OCI-LY7 (cell line): ENCODE measurements around the gene ABCB1. TPM values are rescaled to one million over a fixed set of nuclear protein-coding genes. Genes with fewer than 3 reads are reported as not detected.

Source experiments
- BruUV-seq: library from RNA; stranded (reverse); fragments of 400-500 nt; replicated peaks from 2 replicates; lab custom pipeline; 2021; lab: Mats Ljungman, UMichigan
- CTCF ChIA-PET: fragments of 300-600 bp; sonication (Branson Sonifier 250); formaldehyde crosslinking; loops from one replicate; lab custom pipeline; 2022; ENCODE audit warnings: antibody characterized with exemption; ENCODE audit not compliant: unreplicated experiment; lab: Charles Lee
- POLR2A ChIA-PET: fragments of 300-600 bp; sonication (Branson Sonifier 250); formaldehyde crosslinking; loops from one replicate; lab custom pipeline; 2022; ENCODE audit warnings: antibody characterized with exemption; lab: Charles Lee
- DNase-seq: peaks from one replicate; pipeline ENCODE4 v3.0.0-alpha.2; 2015; ENCODE audit warnings: low spot score
- H2AFZ ChIP-seq: fragments of 200-600 bp; sonication (generic), shearing (Covaris generic); 2 replicates; pipeline ENCODE4 v1.6.1; 2014; ENCODE audit warnings: mild to moderate bottlenecking, antibody characterized with exemption, low read length, moderate library complexity
- H3K27ac ChIP-seq: fragments of 200-600 bp; sonication (generic); 2 replicates; pipeline ENCODE4 v1.5.1; 2014; ENCODE audit warnings: mixed run types, low read depth, mild to moderate bottlenecking, moderate library complexity, low read length, inconsistent platforms; ENCODE audit not compliant: poor library complexity, severe bottlenecking
- H3K36me3 ChIP-seq: fragments of 200-600 bp; sonication (generic); 2 replicates; pipeline ENCODE4 v1.6.1; 2014; ENCODE audit warnings: mild to moderate bottlenecking, antibody characterized with exemption, low read length, moderate library complexity, mixed read lengths; ENCODE audit not compliant: insufficient read depth
- H3K4me1 ChIP-seq: fragments of 200-600 bp; sonication (generic); 2 replicates; pipeline ENCODE4 v1.5.1; 2014; ENCODE audit warnings: mild to moderate bottlenecking, low read length; ENCODE audit not compliant: insufficient read depth, poor library complexity, severe bottlenecking
- H3K4me2 ChIP-seq: fragments of 200-600 bp; sonication (generic); 2 replicates; pipeline ENCODE4 v1.6.1; 2014; ENCODE audit warnings: mild to moderate bottlenecking, low read length
- H3K4me3 ChIP-seq: fragments of 200-600 bp; sonication (generic); 2 replicates; pipeline ENCODE4 v1.5.1; 2014; ENCODE audit warnings: mild to moderate bottlenecking, low read depth, low read length; ENCODE audit not compliant: poor library complexity, severe bottlenecking
- H3K79me2 ChIP-seq: fragments of 200-600 bp; sonication (generic); 2 replicates; pipeline ENCODE4 v1.6.1; 2016; ENCODE audit warnings: low read depth, mild to moderate bottlenecking, low read length, moderate library complexity, mixed read lengths; ENCODE audit not compliant: insufficient read depth
- H3K9me2 ChIP-seq: fragments of 200-600 bp; sonication (generic); 2 replicates; pipeline ENCODE4 v1.6.1; 2016; ENCODE audit warnings: mild to moderate bottlenecking, low read length, mixed read lengths; ENCODE audit not compliant: insufficient read depth
- H3K9me3 ChIP-seq: fragments of 200-600 bp; sonication (generic); 2 replicates; pipeline ENCODE4 v1.6.1; 2014; ENCODE audit warnings: mild to moderate bottlenecking, mixed run types, low read length, mixed read lengths
- H4K20me1 ChIP-seq: fragments of 200-600 bp; sonication (generic); 2 replicates; pipeline ENCODE4 v1.6.1; 2014; ENCODE audit warnings: mild to moderate bottlenecking, antibody characterized with exemption, low read length, moderate library complexity, mixed read lengths; ENCODE audit not compliant: insufficient read depth
- EZH2phosphoT487 ChIP-seq: fragments of 200-600 bp; sonication (generic); IDR thresholded peaks from 2 replicates; pipeline ENCODE4 v1.6.1; 2018; ENCODE audit warnings: low read depth, borderline replicate concordance, mild to moderate bottlenecking, mixed run types, antibody characterized with exemption, low read length, moderate library complexity, mixed read lengths
- intact Hi-C: fragments of 100-400 bp; cut with micrococcal nuclease; formaldehyde crosslinking; loops from one replicate; pipeline ENCODE4 v1.10.0; 2022; ENCODE audit not compliant: unreplicated experiment
- total RNA-seq, 2 experiments: library from RNA; depleted of rRNA in 1 of 2; stranded (reverse); fragments of >200 nt in 1 of 2; shearing (Covaris generic) in 1 of 2; gene quantifications; 2 replicates each; pipeline ENCODE4 v1.2.3, GENCODE V29; 2014 to 2022
- TF ChIP-seq, protein P1 (sequence below): fragments of 200-600 bp; sonication (generic); conservative IDR thresholded peaks from 2 replicates; pipeline ENCODE4 v1.5.1; 2014; ENCODE audit warnings: mild to moderate bottlenecking, antibody characterized with exemption, low read length, moderate library complexity, mixed read lengths

ABCB1 gene
- total RNA-seq, 2 experiments from 2014 or later, result not detected

DNA sequence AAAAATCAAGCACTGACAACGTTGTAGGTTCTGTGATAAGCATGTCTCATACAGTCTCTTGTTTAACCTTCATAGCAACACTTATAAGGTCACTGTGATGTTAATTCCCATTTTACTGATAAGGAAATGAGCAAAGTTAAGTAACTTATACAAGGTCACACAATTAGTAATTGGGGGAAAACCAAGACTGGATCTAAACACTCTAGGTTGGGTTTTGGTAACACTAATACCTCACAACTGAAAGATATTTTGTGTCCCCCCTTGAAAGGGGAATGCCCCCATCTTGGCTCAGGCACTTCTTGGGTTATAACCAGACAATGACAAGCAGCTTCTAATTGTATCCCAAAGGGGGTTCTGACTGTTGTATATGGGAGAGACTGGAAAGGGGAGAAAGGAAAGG lies 89.2 kb downstream of the ABCB1 start:
- H3K9me2 ChIP-seq, result no peaks in the 10 kb centered on the region
- H4K20me1 ChIP-seq, result no peaks in the 10 kb centered on the region
- ChIA-PET CTCF (no interaction called here), POLR2A (interaction anchor here (0.8 kb wide), 1 partner anchor 34 kb away, joined by 3 read pairs; no protein-coding TSS in a partner anchor)
- DNase-seq, result no peak
- no peak overlapping the region for H3K27ac ChIP-seq
- no peaks in the 10 kb centered on the region for H3K36me3 ChIP-seq
- intact Hi-C loops, result no loop called here
- no peaks in the 10 kb centered on the region for H3K9me3 ChIP-seq
- no peaks in the 10 kb centered on the region for H3K4me1 ChIP-seq
- no peak overlapping the region for H2AFZ ChIP-seq
- H3K4me3 ChIP-seq, result no peak overlapping the region
- TF ChIP-seq, protein P1, sequence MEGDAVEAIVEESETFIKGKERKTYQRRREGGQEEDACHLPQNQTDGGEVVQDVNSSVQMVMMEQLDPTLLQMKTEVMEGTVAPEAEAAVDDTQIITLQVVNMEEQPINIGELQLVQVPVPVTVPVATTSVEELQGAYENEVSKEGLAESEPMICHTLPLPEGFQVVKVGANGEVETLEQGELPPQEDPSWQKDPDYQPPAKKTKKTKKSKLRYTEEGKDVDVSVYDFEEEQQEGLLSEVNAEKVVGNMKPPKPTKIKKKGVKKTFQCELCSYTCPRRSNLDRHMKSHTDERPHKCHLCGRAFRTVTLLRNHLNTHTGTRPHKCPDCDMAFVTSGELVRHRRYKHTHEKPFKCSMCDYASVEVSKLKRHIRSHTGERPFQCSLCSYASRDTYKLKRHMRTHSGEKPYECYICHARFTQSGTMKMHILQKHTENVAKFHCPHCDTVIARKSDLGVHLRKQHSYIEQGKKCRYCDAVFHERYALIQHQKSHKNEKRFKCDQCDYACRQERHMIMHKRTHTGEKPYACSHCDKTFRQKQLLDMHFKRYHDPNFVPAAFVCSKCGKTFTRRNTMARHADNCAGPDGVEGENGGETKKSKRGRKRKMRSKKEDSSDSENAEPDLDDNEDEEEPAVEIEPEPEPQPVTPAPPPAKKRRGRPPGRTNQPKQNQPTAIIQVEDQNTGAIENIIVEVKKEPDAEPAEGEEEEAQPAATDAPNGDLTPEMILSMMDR, result no peak
- no peak for TF ChIP-seq EZH2phosphoT487
- H3K4me2 ChIP-seq, result no peak overlapping the region
- H3K79me2 ChIP-seq, result no peaks in the 10 kb centered on the region
- no TSS peak for BruUV-seq

DNA sequence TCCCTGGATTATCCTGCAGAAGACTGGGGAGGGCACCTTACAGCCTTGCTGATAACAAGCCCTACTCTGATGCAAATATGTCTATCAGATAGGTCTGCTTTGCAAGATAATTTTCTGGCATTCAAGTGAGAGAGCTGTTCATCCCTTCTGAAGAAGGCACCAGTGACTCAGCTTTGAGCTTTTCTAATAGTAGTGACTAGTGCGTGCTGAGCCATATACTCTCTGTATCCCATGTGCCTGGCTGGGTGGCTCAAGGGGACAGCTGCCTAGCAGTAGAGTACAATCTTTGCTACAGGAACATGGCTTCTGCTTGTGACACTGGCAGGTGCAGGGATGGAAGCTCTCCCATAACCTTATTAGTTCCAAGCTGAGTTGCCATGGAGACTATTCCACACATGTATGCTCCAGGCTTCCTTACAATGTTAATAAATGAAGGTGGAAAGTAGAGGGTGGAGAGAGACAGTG lies 90.2 kb downstream of the ABCB1 start:
- H2AFZ ChIP-seq, result no peak overlapping the region
- H3K4me3 ChIP-seq, result no peak overlapping the region
- no peaks in the 10 kb centered on the region for H3K4me1 ChIP-seq
- BruUV-seq, result no TSS peak
- no peaks in the 10 kb centered on the region for H3K9me3 ChIP-seq
- no peak for DNase-seq
- CTCF ChIA-PET, result no interaction called here
- intact Hi-C loops, result no loop called here
- H3K79me2 ChIP-seq, result no peaks in the 10 kb centered on the region
- H3K27ac ChIP-seq, result no peak overlapping the region
- H3K36me3 ChIP-seq, result no peaks in the 10 kb centered on the region
- TF ChIP-seq, protein P1, result no peak
- H4K20me1 ChIP-seq, result no peaks in the 10 kb centered on the region
- no peak overlapping the region for H3K4me2 ChIP-seq
- H3K9me2 ChIP-seq, result no peaks in the 10 kb centered on the region
- POLR2A ChIA-PET, result no interaction called here

DNA sequence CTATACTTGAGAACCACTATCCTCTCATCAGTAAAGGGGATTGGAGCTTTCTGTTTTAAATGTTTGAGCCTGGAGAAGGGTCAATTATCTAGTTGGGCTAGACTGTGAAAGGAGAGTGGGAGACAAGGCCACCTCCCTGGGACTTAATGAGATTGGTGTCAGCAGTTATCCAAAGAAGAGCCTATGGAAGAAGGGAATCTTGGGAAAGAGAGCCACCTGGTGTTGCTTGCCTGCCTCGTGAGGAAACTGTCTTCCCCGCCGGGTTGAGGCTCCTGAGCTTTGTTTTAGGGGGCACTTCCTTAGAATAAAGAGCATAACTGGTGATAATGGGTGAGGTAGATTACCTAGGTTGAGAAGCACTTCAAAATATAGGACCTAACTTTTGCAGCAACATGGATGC lies 93.2 kb downstream of the ABCB1 start:
- no peaks in the 10 kb centered on the region for H4K20me1 ChIP-seq
- no peaks in the 10 kb centered on the region for H3K36me3 ChIP-seq
- no peaks in the 10 kb centered on the region for H3K9me3 ChIP-seq
- H3K4me3 ChIP-seq, result no peak overlapping the region
- H3K79me2 ChIP-seq, result no peaks in the 10 kb centered on the region
- POLR2A ChIA-PET, result interaction anchor here (0.6 kb wide), 1 partner anchor 9 kb away, joined by 3 read pairs; no protein-coding TSS in a partner anchor
- DNase-seq, result no peak
- no peaks in the 10 kb centered on the region for H3K9me2 ChIP-seq
- TF ChIP-seq EZH2phosphoT487, result no peak
- TF ChIP-seq, protein P1, result 0 out of 2 replicates have a peak, but pooled peaks have one; percentile 25
- H3K4me2 ChIP-seq, result no peak overlapping the region
- intact Hi-C loops, result loop anchor here (5.0 kb wide), 2 partner anchors 290 to 605 kb away; no protein-coding TSS in a partner anchor
- H2AFZ ChIP-seq, result no peak overlapping the region
- no TSS peak for BruUV-seq
- CTCF ChIA-PET, result no interaction called here
- H3K4me1 ChIP-seq, result no peaks in the 10 kb centered on the region
- no peak overlapping the region for H3K27ac ChIP-seq
